OCI-LY7 (cell line): ENCODE measurements around the gene CNOT6. TPM values are rescaled to one million over a fixed set of nuclear protein-coding genes. Genes with fewer than 3 reads are reported as not detected.

Experiments used
- BruUV-seq: library from RNA; stranded (reverse); fragments of 400-500 nt; replicated peaks from 2 replicates; lab custom pipeline; 2021; lab: Mats Ljungman, UMichigan
- CTCF ChIA-PET: fragments of 300-600 bp; sonication (Branson Sonifier 250); formaldehyde crosslinking; loops from one replicate; lab custom pipeline; 2022; ENCODE audit warnings: antibody characterized with exemption; ENCODE audit not compliant: unreplicated experiment; lab: Charles Lee
- POLR2A ChIA-PET: fragments of 300-600 bp; sonication (Branson Sonifier 250); formaldehyde crosslinking; loops from one replicate; lab custom pipeline; 2022; ENCODE audit warnings: antibody characterized with exemption; lab: Charles Lee
- DNase-seq: peaks from one replicate; pipeline ENCODE4 v3.0.0-alpha.2; 2015; ENCODE audit warnings: low spot score
- H2AFZ ChIP-seq: fragments of 200-600 bp; sonication (generic), shearing (Covaris generic); 2 replicates; pipeline ENCODE4 v1.6.1; 2014; ENCODE audit warnings: mild to moderate bottlenecking, antibody characterized with exemption, low read length, moderate library complexity
- H3K27ac ChIP-seq: fragments of 200-600 bp; sonication (generic); 2 replicates; pipeline ENCODE4 v1.5.1; 2014; ENCODE audit warnings: mixed run types, low read depth, mild to moderate bottlenecking, moderate library complexity, low read length, inconsistent platforms; ENCODE audit not compliant: poor library complexity, severe bottlenecking
- H3K36me3 ChIP-seq: fragments of 200-600 bp; sonication (generic); 2 replicates; pipeline ENCODE4 v1.6.1; 2014; ENCODE audit warnings: mild to moderate bottlenecking, antibody characterized with exemption, low read length, moderate library complexity, mixed read lengths; ENCODE audit not compliant: insufficient read depth
- H3K4me1 ChIP-seq: fragments of 200-600 bp; sonication (generic); 2 replicates; pipeline ENCODE4 v1.5.1; 2014; ENCODE audit warnings: mild to moderate bottlenecking, low read length; ENCODE audit not compliant: insufficient read depth, poor library complexity, severe bottlenecking
- H3K4me2 ChIP-seq: fragments of 200-600 bp; sonication (generic); 2 replicates; pipeline ENCODE4 v1.6.1; 2014; ENCODE audit warnings: mild to moderate bottlenecking, low read length
- H3K4me3 ChIP-seq: fragments of 200-600 bp; sonication (generic); 2 replicates; pipeline ENCODE4 v1.5.1; 2014; ENCODE audit warnings: mild to moderate bottlenecking, low read depth, low read length; ENCODE audit not compliant: poor library complexity, severe bottlenecking
- H3K79me2 ChIP-seq: fragments of 200-600 bp; sonication (generic); 2 replicates; pipeline ENCODE4 v1.6.1; 2016; ENCODE audit warnings: low read depth, mild to moderate bottlenecking, low read length, moderate library complexity, mixed read lengths; ENCODE audit not compliant: insufficient read depth
- H3K9me2 ChIP-seq: fragments of 200-600 bp; sonication (generic); 2 replicates; pipeline ENCODE4 v1.6.1; 2016; ENCODE audit warnings: mild to moderate bottlenecking, low read length, mixed read lengths; ENCODE audit not compliant: insufficient read depth
- H3K9me3 ChIP-seq: fragments of 200-600 bp; sonication (generic); 2 replicates; pipeline ENCODE4 v1.6.1; 2014; ENCODE audit warnings: mild to moderate bottlenecking, mixed run types, low read length, mixed read lengths
- H4K20me1 ChIP-seq: fragments of 200-600 bp; sonication (generic); 2 replicates; pipeline ENCODE4 v1.6.1; 2014; ENCODE audit warnings: mild to moderate bottlenecking, antibody characterized with exemption, low read length, moderate library complexity, mixed read lengths; ENCODE audit not compliant: insufficient read depth
- EZH2phosphoT487 ChIP-seq: fragments of 200-600 bp; sonication (generic); IDR thresholded peaks from 2 replicates; pipeline ENCODE4 v1.6.1; 2018; ENCODE audit warnings: low read depth, borderline replicate concordance, mild to moderate bottlenecking, mixed run types, antibody characterized with exemption, low read length, moderate library complexity, mixed read lengths
- intact Hi-C: fragments of 100-400 bp; cut with micrococcal nuclease; formaldehyde crosslinking; loops from one replicate; pipeline ENCODE4 v1.10.0; 2022; ENCODE audit not compliant: unreplicated experiment
- total RNA-seq, 2 experiments: library from RNA; depleted of rRNA in 1 of 2; stranded (reverse); fragments of >200 nt in 1 of 2; shearing (Covaris generic) in 1 of 2; gene quantifications; 2 replicates each; pipeline ENCODE4 v1.2.3, GENCODE V29; 2014 to 2022
- TF ChIP-seq, protein P1 (sequence below): fragments of 200-600 bp; sonication (generic); conservative IDR thresholded peaks from 2 replicates; pipeline ENCODE4 v1.5.1; 2014; ENCODE audit warnings: mild to moderate bottlenecking, antibody characterized with exemption, low read length, moderate library complexity, mixed read lengths

Gene CNOT6
- total RNA-seq, 2 experiments from 2014 or later, result 9.4 to 30.1 TPM

DNA sequence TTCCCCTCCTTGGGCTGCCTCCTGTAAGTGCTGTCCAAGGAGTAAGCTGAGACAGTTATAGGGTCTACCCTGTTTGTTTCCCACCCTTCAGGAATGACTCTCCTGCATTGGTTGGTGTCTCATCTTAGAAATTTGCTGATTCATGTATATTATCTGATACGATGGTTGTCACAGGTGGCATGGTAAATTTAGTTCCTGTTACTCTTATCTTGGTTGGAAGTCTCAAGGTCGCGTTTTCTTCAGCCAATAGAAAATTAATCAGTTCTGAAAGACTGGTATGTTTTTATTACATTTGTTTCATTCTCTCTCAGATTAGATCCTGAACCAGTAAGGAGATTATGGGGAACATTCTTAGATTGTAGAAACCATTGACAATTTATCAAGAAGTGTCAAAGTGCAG, 54.4 kb downstream of the CNOT6 start:
- POLR2A ChIA-PET, result no interaction called here
- DNase-seq, result no peak
- Histone ChIP-seq H3K4me2 (no peak overlapping the region), H3K9me2 (no peaks in the 10 kb centered on the region), H3K27ac (no peak overlapping the region), H3K4me3 (no peak overlapping the region), H3K36me3 (peaks cover 82% of the 10 kb centered on the region), H3K79me2 (peaks cover 25% of the 10 kb centered on the region; the same call in 1 of the 2 replicates), H3K9me3 (no peaks in the 10 kb centered on the region), H2AFZ (no peak overlapping the region), H3K4me1 (no peaks in the 10 kb centered on the region), H4K20me1 (no peaks in the 10 kb centered on the region)
- TF ChIP-seq, protein P1, sequence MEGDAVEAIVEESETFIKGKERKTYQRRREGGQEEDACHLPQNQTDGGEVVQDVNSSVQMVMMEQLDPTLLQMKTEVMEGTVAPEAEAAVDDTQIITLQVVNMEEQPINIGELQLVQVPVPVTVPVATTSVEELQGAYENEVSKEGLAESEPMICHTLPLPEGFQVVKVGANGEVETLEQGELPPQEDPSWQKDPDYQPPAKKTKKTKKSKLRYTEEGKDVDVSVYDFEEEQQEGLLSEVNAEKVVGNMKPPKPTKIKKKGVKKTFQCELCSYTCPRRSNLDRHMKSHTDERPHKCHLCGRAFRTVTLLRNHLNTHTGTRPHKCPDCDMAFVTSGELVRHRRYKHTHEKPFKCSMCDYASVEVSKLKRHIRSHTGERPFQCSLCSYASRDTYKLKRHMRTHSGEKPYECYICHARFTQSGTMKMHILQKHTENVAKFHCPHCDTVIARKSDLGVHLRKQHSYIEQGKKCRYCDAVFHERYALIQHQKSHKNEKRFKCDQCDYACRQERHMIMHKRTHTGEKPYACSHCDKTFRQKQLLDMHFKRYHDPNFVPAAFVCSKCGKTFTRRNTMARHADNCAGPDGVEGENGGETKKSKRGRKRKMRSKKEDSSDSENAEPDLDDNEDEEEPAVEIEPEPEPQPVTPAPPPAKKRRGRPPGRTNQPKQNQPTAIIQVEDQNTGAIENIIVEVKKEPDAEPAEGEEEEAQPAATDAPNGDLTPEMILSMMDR, result no peak
- TF ChIP-seq EZH2phosphoT487, result no peak
- intact Hi-C loops, result no loop called here
- no TSS peak for BruUV-seq
- CTCF ChIA-PET, result no interaction called here

DNA sequence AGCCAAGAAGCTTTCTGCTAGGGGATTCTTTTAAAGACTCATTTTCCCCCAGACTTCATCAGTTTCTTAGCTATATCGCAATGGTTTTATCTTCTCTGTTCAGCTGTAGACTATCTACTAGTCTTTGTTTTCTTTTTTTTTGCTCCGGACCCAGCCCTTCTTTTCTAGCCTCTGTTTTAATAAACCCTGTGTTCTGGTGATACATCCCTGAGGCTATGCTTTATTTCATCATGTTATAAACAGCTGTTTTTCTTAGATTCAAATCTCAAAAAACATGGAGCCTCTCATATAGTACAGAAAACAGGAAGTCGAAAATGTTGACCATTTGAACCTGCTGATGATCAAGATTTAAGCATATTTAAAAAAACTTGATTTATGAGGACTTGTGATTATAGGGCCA, 59.4 kb downstream of the CNOT6 start:
- Histone ChIP-seq H3K79me2 (no peaks in the 10 kb centered on the region), H3K36me3 (peaks cover 92% of the 10 kb centered on the region), H3K27ac (no peak overlapping the region), H3K9me2 (no peaks in the 10 kb centered on the region), H3K9me3 (no peaks in the 10 kb centered on the region), H3K4me2 (no peak overlapping the region), H3K4me1 (no peaks in the 10 kb centered on the region), H3K4me3 (no peak overlapping the region), H4K20me1 (no peaks in the 10 kb centered on the region), H2AFZ (no peak overlapping the region)
- DNase-seq, result no peak
- ChIA-PET POLR2A (interaction anchor here (0.5 to 1.3 kb wide), 4 partner anchors 14 to 846 kb away, joined by 3 to 5 read pairs (median 4); no protein-coding TSS in a partner anchor), CTCF (no interaction called here)
- intact Hi-C loops, result no loop called here
- TF ChIP-seq, protein P1, result no peak
- TF ChIP-seq EZH2phosphoT487, result no peak
- no TSS peak for BruUV-seq

DNA sequence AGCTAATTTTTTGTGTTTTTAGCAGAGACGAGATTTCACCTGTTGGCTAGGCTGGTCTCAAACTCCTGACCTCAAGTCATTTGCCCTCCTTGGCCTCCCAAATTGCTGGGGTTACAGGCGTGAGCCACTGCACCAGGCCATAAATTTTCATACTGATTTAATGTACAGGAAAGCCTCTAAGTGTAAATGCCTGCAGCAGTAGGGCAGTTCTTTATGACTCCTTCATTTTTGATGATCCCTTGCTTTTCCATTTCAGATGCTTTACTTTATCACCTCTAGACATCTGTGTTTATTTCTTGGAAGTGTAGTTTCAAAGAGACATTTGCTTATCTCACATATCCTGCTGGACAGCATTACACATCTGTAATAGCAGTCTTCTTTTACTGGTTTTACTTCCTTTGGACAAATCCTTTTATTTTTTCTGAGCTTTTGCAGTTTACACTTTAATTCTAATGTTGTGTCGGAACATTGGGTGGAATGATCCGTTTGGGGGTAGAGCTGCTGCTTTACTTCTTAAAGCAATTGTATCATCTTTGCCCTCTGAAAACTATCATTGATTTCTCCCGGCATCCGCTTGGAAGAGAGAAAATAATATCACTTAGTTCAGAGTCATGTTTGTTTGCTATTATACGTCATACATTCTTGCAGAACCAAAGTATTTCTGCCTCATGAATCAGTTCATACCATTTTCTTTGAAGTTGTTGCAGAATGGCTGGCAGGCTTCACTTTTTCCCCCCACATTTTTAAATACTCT, 61.2 kb downstream of the CNOT6 start:
- no peaks in the 10 kb centered on the region for H4K20me1 ChIP-seq

More for the DNA sequence above, 61.2 kb downstream of the CNOT6 start:
- no peak for DNase-seq
- no peak overlapping the region for H3K4me2 ChIP-seq
- no peaks in the 10 kb centered on the region for H3K9me3 ChIP-seq
- no peaks in the 10 kb centered on the region for H3K79me2 ChIP-seq
- no peak overlapping the region for H2AFZ ChIP-seq
- intact Hi-C loops, result no loop called here
- H3K27ac ChIP-seq, result no peak overlapping the region
- H3K36me3 ChIP-seq, result peaks cover 89% of the 10 kb centered on the region
- ChIA-PET POLR2A (no interaction called here), CTCF (no interaction called here)
- H3K4me3 ChIP-seq, result no peak overlapping the region
- no peaks in the 10 kb centered on the region for H3K9me2 ChIP-seq
- no peak for TF ChIP-seq EZH2phosphoT487
- no TSS peak for BruUV-seq
- no peaks in the 10 kb centered on the region for H3K4me1 ChIP-seq
